Hematopoietic multipotent progenitor cell treated with erythropoietin and hydrocortisone succinate and interleukin-3 and kit ligand, for 4 days (in vitro differentiated cells): ENCODE data around the gene VPS26B.
A peak's percentile ranks its signal among the peaks of the same experiment; 100 is the strongest.
"Not testable (repeated sequence)": the region's sequence is repeated elsewhere in the genome, so short reads cannot be mapped to it uniquely, and the experiment has no call there.

Experiments used
- DNase-seq: peaks from one replicate; pipeline ENCODE4 v3.0.0-alpha.2; 2015

The VPS26B gene

GRCh38 chr11:134233729-134234179, 9.3 kb downstream of the VPS26B start:
- DNase-seq = peak; percentile 86

GRCh38 chr11:134235399-134235798, 10.9 kb downstream of the VPS26B start:
- DNase-seq = no peak

- peak; percentile 26 for DNase-seq
Observed at GRCh38 chr11:134236834-134237556, 12.5 kb downstream of the VPS26B start.

GRCh38 chr11:134237557-134237922, 13.1 kb downstream of the VPS26B start:
- DNase-seq = no peak

GRCh38 chr11:134238956-134239355, 14.5 kb downstream of the VPS26B start:
- DNase-seq = no peak

- no peak for DNase-seq
Observed at GRCh38 chr11:134240592-134240991, 16.1 kb downstream of the VPS26B start.

GRCh38 chr11:134242376-134242775, 17.9 kb downstream of the VPS26B start:
- no peak for DNase-seq

GRCh38 chr11:134243913-134244312, 19.4 kb downstream of the VPS26B start:
- DNase-seq = no peak

GRCh38 chr11:134244593-134244992, 20.1 kb downstream of the VPS26B start:
- DNase-seq = peak; percentile 70

GRCh38 chr11:134245434-134245833, 21.0 kb downstream of the VPS26B start:
- DNase-seq = no peak

GRCh38 chr11:134246100-134246499, 21.6 kb downstream of the VPS26B start:
- DNase-seq = no peak

GRCh38 chr11:134246678-134247077, 22.2 kb downstream of the VPS26B start:
- no peak for DNase-seq

- DNase-seq = no peak
Observed at GRCh38 chr11:134248910-134249480, 24.5 kb downstream of the VPS26B start.

- DNase-seq = no peak
Observed at GRCh38 chr11:134250246-134250645, 25.8 kb downstream of the VPS26B start.

- DNase-seq = peak; percentile 39
Observed at GRCh38 chr11:134250675-134251074, 26.2 kb downstream of the VPS26B start.

GRCh38 chr11:134252346-134253187, 28.1 kb downstream of the VPS26B start:
- DNase-seq = peak; percentile 64

- DNase-seq = peak; percentile 99
Observed at GRCh38 chr11:134253188-134253993, 28.9 kb downstream of the VPS26B start, which contains the start of the genes ACAD8 and THYN1. TSS of gene ACAD8 (plus strand) at chr11:134253568. CDS start at chr11:134253601, 33 bp downstream. TSS of gene THYN1 (minus strand) at chr11:134253352. CDS start at chr11:134252882, 470 bp downstream.

- DNase-seq = no peak
Observed at GRCh38 chr11:134254433-134255183, 30.1 kb downstream of the VPS26B start.

GRCh38 chr11:134255184-134255561, 30.7 kb downstream of the VPS26B start:
- DNase-seq = not testable (repeated sequence)

GRCh38 chr11:134257101-134257500, 32.6 kb downstream of the VPS26B start:
- DNase-seq = no peak

- DNase-seq = no peak
Observed at GRCh38 chr11:134258577-134258976, 34.1 kb downstream of the VPS26B start.

- peak; percentile 76 for DNase-seq
Observed at GRCh38 chr11:134260503-134260902, 36.0 kb downstream of the VPS26B start.
